Activated T-helper 17 cell treated with anti-CD3 and anti-CD28 coated beads, Interleukin-2, amount 50 U/mL, for 72 hours (primary cell): Measurements from ENCODE around the gene NDUFAF5. TPM values are rescaled to one million over a fixed set of nuclear protein-coding genes. Genes with fewer than 3 reads are reported as not detected.

Experiments used
- ATAC-seq: fragments of 150-1000 bp; cut with Tn5 transposase; replicated peaks from 2 replicates; pipeline ENCODE4 v1.10.0; 2021; ENCODE audit warnings: mild to moderate bottlenecking, moderate library complexity
- H3K27ac Mint-ChIP-seq: one replicate; pipeline ENCODE4 v1.8.0; 2022; ENCODE audit warnings: mixed read lengths
- H3K27me3 Mint-ChIP-seq: one replicate; pipeline ENCODE4 v1.8.0; 2022; ENCODE audit warnings: mixed read lengths
- H3K36me3 Mint-ChIP-seq: one replicate; pipeline ENCODE4 v1.8.0; 2022; ENCODE audit warnings: low read depth, mild to moderate bottlenecking, mixed read lengths
- H3K4me1 Mint-ChIP-seq: one replicate; pipeline ENCODE4 v1.8.0; 2022; ENCODE audit warnings: mixed read lengths
- H3K4me3 Mint-ChIP-seq: one replicate; pipeline ENCODE4 v1.8.0; 2022; ENCODE audit warnings: mild to moderate bottlenecking, mixed read lengths
- H3K9me3 Mint-ChIP-seq: one replicate; pipeline ENCODE4 v1.8.0; 2022; ENCODE audit warnings: mixed read lengths
- total RNA-seq, 2 donors: library from RNA; stranded (reverse); gene quantifications; one replicate each; pipeline ENCODE4 v1.2.3, GENCODE V29; 2022

The NDUFAF5 gene
- total RNA-seq, 2 donors from 2014 or later = 19.7 to 31.2 TPM

GRCh38 chr20:13858439-13858838 is 73.6 kb downstream of the NDUFAF5 start:
- peaks cover 23% of the 10 kb centered on the region for H3K27me3 Mint-ChIP-seq
- H3K27ac Mint-ChIP-seq = no peak overlapping the region
- peak; percentile 24 for ATAC-seq
- no peak overlapping the region for H3K4me3 Mint-ChIP-seq
- H3K36me3 Mint-ChIP-seq = no peaks in the 10 kb centered on the region
- H3K9me3 Mint-ChIP-seq = peaks cover 8% of the 10 kb centered on the region
- peaks cover 4% of the 10 kb centered on the region for H3K4me1 Mint-ChIP-seq

DNA sequence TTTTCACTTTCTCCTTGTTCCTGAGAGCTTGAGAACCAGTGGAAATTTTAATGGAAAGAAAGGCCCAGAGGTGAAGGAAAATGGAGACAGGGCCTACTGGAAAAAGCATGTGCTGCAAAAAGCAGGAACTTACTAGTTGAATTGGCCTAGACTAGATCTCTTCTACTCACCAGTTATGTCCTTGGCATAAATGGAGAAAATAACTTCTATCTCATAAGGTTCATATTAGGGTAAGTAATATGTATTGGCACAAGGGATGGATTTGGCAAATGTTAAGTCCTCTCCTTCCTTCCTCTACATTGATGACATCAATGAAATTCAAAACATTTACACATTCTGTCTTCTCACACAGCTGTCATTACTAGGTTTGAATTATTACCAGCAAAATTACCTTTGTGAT is 74.0 kb downstream of the NDUFAF5 start:
- peaks cover 4% of the 10 kb centered on the region for H3K4me1 Mint-ChIP-seq
- peaks cover 23% of the 10 kb centered on the region for H3K27me3 Mint-ChIP-seq
- no peak overlapping the region for H3K27ac Mint-ChIP-seq
- ATAC-seq = no peak
- H3K36me3 Mint-ChIP-seq = no peaks in the 10 kb centered on the region
- peaks cover 8% of the 10 kb centered on the region for H3K9me3 Mint-ChIP-seq
- H3K4me3 Mint-ChIP-seq = no peak overlapping the region

DNA sequence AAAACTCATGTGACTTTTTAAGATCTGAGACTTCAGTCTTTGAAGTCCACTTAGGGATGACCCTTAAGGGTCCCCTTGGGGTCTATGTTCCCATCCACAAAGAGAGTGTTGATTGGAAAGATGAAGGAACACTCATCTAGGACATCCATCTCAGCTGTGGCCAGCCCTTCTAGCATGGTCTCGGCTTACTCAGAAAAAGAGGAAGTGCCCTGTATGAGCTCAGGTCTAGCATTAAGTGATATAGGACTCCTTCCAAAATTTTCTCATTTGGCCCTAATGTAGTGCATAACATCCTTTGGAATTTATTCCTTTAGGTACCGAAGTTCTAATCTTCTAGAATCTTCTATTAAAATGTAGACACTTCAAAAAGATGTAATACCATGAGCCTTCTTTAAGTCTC is 77.4 kb downstream of the NDUFAF5 start:
- peaks cover 19% of the 10 kb centered on the region for H3K27me3 Mint-ChIP-seq
- ATAC-seq = no peak
- no peaks in the 10 kb centered on the region for H3K4me1 Mint-ChIP-seq
- no peak overlapping the region for H3K27ac Mint-ChIP-seq
- H3K36me3 Mint-ChIP-seq = no peaks in the 10 kb centered on the region
- H3K9me3 Mint-ChIP-seq = peaks cover 8% of the 10 kb centered on the region
- H3K4me3 Mint-ChIP-seq = no peak overlapping the region

DNA sequence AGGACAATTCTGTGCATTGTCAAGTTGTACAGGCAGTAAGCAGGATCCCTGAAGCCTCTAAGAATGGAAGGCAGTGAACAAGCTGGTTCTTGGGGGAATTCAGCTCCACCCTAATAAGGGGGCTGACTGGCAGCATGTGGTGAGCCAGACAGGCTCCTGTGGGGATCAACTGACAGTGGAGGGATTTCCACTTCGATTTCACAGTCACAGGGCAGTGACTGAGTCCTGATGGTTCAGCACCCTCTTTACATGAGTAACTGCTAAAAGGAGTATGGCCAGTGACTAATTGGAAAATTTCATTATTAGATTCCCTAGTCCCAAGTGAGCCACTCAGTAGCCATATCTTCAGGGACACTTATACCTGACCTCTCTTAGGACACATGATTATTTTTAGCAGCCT is 78.4 kb downstream of the NDUFAF5 start:
- Mint-ChIP-seq H3K9me3 (peaks cover 8% of the 10 kb centered on the region), H3K4me3 (no peak overlapping the region), H3K4me1 (no peaks in the 10 kb centered on the region), H3K27ac (no peak overlapping the region), H3K27me3 (peaks cover 19% of the 10 kb centered on the region), H3K36me3 (no peaks in the 10 kb centered on the region)
- no peak for ATAC-seq

DNA sequence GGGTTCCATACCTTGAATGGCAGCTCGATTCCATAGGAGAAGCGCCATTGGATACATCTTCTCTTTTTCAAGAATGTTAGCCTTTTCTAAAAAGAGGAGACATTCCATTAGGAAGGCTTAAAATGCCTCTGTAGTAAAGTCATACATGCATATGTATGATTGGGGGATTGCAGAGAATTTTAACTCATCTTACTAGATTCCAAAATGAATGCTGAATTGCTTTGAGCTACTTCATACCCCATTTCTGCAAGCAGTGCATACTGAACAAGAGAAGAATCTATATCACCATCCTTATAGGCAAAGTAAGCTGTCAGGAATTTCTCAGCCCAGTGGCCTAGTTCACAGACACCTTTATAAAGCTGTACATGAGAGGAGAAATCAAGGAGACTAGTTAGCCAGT is 80.3 kb downstream of the NDUFAF5 start:
- peaks cover 14% of the 10 kb centered on the region for H3K27me3 Mint-ChIP-seq
- H3K4me1 Mint-ChIP-seq = no peaks in the 10 kb centered on the region
- H3K9me3 Mint-ChIP-seq = peaks cover 6% of the 10 kb centered on the region
- H3K27ac Mint-ChIP-seq = no peak overlapping the region
- no peaks in the 10 kb centered on the region for H3K36me3 Mint-ChIP-seq
- H3K4me3 Mint-ChIP-seq = no peak overlapping the region
- no peak for ATAC-seq

- ATAC-seq = no peak
- no peaks in the 10 kb centered on the region for H3K4me1 Mint-ChIP-seq
- peaks cover 5% of the 10 kb centered on the region for H3K9me3 Mint-ChIP-seq
- no peak overlapping the region for H3K4me3 Mint-ChIP-seq
- H3K36me3 Mint-ChIP-seq = no peaks in the 10 kb centered on the region
- H3K27me3 Mint-ChIP-seq = peaks cover 6% of the 10 kb centered on the region
- no peak overlapping the region for H3K27ac Mint-ChIP-seq
Measured at GRCh38 chr20:13865791-13866351, 81.0 kb downstream of the NDUFAF5 start.

DNA sequence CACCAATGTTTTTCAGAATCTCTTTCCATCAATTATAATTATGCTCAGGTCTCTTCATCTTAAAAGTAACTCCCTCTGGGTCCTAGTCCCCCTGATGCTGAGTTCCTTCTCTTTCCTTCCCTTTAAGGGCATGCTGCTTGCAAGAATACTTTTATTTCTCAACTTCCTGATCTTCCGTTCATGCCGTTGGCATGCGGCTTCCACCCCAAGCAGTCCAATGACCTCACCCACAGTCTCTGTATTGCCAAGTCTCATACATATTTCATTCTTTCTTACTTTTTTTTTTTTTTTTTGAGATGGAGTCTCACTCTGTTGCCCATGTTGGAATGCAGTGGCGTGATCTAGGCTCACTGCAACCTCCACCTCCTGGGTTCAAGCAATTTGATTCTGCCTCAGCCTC is 83.5 kb downstream of the NDUFAF5 start:
- Mint-ChIP-seq H3K9me3 (no peaks in the 10 kb centered on the region), H3K4me1 (no peaks in the 10 kb centered on the region)

DNA sequence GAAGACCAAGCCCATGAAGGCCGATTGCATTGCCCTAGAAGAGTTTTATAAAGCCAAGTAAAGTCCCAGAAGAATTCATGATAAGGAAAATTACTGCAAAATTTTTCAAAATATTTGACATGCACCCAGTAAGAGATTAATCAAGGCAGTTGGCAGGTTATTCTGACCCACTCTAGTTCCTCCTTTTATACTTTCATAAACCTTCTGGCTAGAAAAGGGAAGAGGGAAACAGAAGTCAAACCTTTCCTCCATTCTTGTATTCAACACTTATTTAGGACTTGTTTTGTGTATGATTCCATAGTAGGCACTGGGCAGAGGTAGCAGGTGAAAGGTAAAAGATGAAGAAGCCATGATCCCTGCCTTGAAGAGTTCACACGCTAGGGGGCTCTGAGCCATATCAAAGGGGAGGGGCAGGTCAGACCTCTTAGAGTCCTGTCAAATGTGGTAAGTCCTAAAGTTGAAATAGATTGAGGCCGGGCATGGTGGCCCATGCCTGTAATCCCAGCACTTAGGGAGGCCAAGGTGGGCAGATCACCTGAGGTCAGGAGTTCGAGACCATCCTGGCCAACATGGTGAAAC is 85.4 kb downstream of the NDUFAF5 start:
- no peak overlapping the region for H3K27ac Mint-ChIP-seq
- H3K9me3 Mint-ChIP-seq = no peaks in the 10 kb centered on the region
- H3K36me3 Mint-ChIP-seq = no peaks in the 10 kb centered on the region
- ATAC-seq = no peak
- peaks cover 5% of the 10 kb centered on the region for H3K27me3 Mint-ChIP-seq
- no peaks in the 10 kb centered on the region for H3K4me1 Mint-ChIP-seq
- no peak overlapping the region for H3K4me3 Mint-ChIP-seq

More for the DNA sequence above, 83.5 kb downstream of the NDUFAF5 start:
- Mint-ChIP-seq H3K27ac (no peak overlapping the region), H3K27me3 (peaks cover 5% of the 10 kb centered on the region), H3K4me3 (no peak overlapping the region), H3K36me3 (no peaks in the 10 kb centered on the region)
- no peak for ATAC-seq

Other genes with a start within 250 kb of the NDUFAF5 start
- gene TASP1, start 146.1 kb upstream of the NDUFAF5 start, total RNA-seq = 10 to 100 TPM in 1 of 2 donors, 1 to 10 TPM in 1; 8.6 to 11.2 TPM
- gene ESF1, start 109 bp upstream of the NDUFAF5 start, total RNA-seq = 10 to 100 TPM; 13.9 to 21.7 TPM
- gene SEL1L2, start 205.6 kb downstream of the NDUFAF5 start, total RNA-seq = not detected
- not detected for gene MACROD2, start 210.5 kb downstream of the NDUFAF5 start, total RNA-seq